GM21367 (cell line): Measurements from ENCODE around the gene SMC1B.
"Not testable (repeated sequence)": the region's sequence is repeated elsewhere in the genome, so short reads cannot be mapped to it uniquely, and the experiment has no call there.

Experiments
- ATAC-seq: cut with Tn5 transposase; IDR thresholded peaks from one replicate; pipeline ENCODE4 v1.9.1; 2021; ENCODE audit not compliant: unreplicated experiment

Gene SMC1B

GRCh38 chr22:45413368-45414211, at the start of gene SMC1B, which contains the start of gene RIBC2:
TSS of gene SMC1B (minus strand) at chr22:45413599. CDS start at chr22:45413567, 32 bp downstream.
TSS of gene RIBC2 (plus strand) at chr22:45413693. CDS start at chr22:45413887, 194 bp downstream.
- no peak for ATAC-seq

- ATAC-seq: no peak
Observed at GRCh38 chr22:45462034-45462655, 48.7 kb upstream of the SMC1B start.

GRCh38 chr22:45460288-45461109, 47.1 kb upstream of the SMC1B start:
- no peak for ATAC-seq

GRCh38 chr22:45459235-45459634, 45.8 kb upstream of the SMC1B start:
- no peak for ATAC-seq

GRCh38 chr22:45458532-45458931, 45.1 kb upstream of the SMC1B start:
- ATAC-seq: no peak

- ATAC-seq: no peak
Observed at GRCh38 chr22:45456811-45457210, 43.4 kb upstream of the SMC1B start.

- ATAC-seq: no peak
Observed at GRCh38 chr22:45455621-45456020, 42.2 kb upstream of the SMC1B start.

- no peak for ATAC-seq
Observed at GRCh38 chr22:45455212-45455611, 41.8 kb upstream of the SMC1B start.

- no peak for ATAC-seq
Observed at GRCh38 chr22:45454275-45454674, 40.9 kb upstream of the SMC1B start.

- ATAC-seq: no peak
Observed at GRCh38 chr22:45453764-45454163, 40.4 kb upstream of the SMC1B start.

- no peak for ATAC-seq
Observed at GRCh38 chr22:45452565-45453379, 39.4 kb upstream of the SMC1B start.

- ATAC-seq: no peak
Observed at GRCh38 chr22:45451972-45452371, 38.6 kb upstream of the SMC1B start.

- no peak for ATAC-seq
Observed at GRCh38 chr22:45450921-45451651, 37.7 kb upstream of the SMC1B start.

GRCh38 chr22:45450101-45450785, 36.8 kb upstream of the SMC1B start:
- no peak for ATAC-seq

- not testable (repeated sequence) for ATAC-seq
Observed at GRCh38 chr22:45449442-45449841, 36.0 kb upstream of the SMC1B start.

GRCh38 chr22:45448431-45448830, 35.0 kb upstream of the SMC1B start:
- no peak for ATAC-seq

- not testable (repeated sequence) for ATAC-seq
Observed at GRCh38 chr22:45447596-45447995, 34.2 kb upstream of the SMC1B start.

- ATAC-seq: no peak
Observed at GRCh38 chr22:45446216-45446615, 32.8 kb upstream of the SMC1B start.

- ATAC-seq: no peak
Observed at GRCh38 chr22:45445031-45445710, 31.8 kb upstream of the SMC1B start.
